GM12878 (cell line): Measurements from ENCODE around the gene ZNF445.

Source experiments
- CREB1 ChIP-seq: IDR thresholded peaks from 2 replicates; pipeline ENCODE4 v1.6.1; 2012; ENCODE audit warnings: low read depth, mild to moderate bottlenecking, inconsistent platforms
- CTCF ChIP-seq, 3 experiments: IDR thresholded peaks in 2 of 3; conservative IDR thresholded peaks in 1 of 3; 2 replicates each; pipeline ENCODE4 v1.5.1; 2011; ENCODE audit warnings: low read depth in 3 of 3, low read length in 3 of 3, mild to moderate bottlenecking in 3 of 3, control low read depth in 2 of 3, moderate library complexity in 2 of 3, inconsistent platforms in 1 of 3, mixed read lengths in 1 of 3; ENCODE audit not compliant: control insufficient read depth in 2 of 3, insufficient read depth in 1 of 3; ENCODE audit errors: extremely low read depth in 1 of 3
- IKZF1 ChIP-seq: fragments of 450-650 bp; conservative IDR thresholded peaks from 2 replicates; pipeline ENCODE4 v1.6.1; 2017; ENCODE audit warnings: antibody characterized with exemption, mild to moderate bottlenecking
- PKNOX1 ChIP-seq: fragments of 450-650 bp; IDR thresholded peaks from 2 replicates; pipeline ENCODE4 v1.6.1; 2016; ENCODE audit warnings: mild to moderate bottlenecking
- POLR2A ChIP-seq: IDR thresholded peaks from 2 replicates; pipeline ENCODE4 v1.6.1; 2011; ENCODE audit warnings: low read depth, mild to moderate bottlenecking, low read length
- TCF12 ChIP-seq: IDR thresholded peaks from 2 replicates; pipeline ENCODE4 v1.6.1; 2011; ENCODE audit warnings: low read depth, mild to moderate bottlenecking, low read length

- TF ChIP-seq PKNOX1 (no peak), CTCF (IDR thresholded peaks at IDR 0.05 in 2 of 3, conservative IDR thresholded peaks at IDR 0.05 in 1 of 3; ENCODE audit: control insufficient read depth in 2 of 3, extremely low read depth in 1 of 3, insufficient read depth in 1 of 3, low read depth in 3 of 3, low read length in 3 of 3) (no peak), TCF12 (no peak), IKZF1 (no peak), CREB1 (no peak), POLR2A (no peak)
These were observed 42.5 kb downstream of the ZNF445 start for GRCh38 chr3:44434834-44435510.
